AG04449 (cell line): ENCODE measurements around the gene PBRM1.
"Not testable (repeated sequence)": the region's sequence is repeated elsewhere in the genome, so short reads cannot be mapped to it uniquely, and the experiment has no call there.

Experiments
- CTCF ChIA-PET: fragments of 350-600 bp; formaldehyde crosslinking; extraction: SDS; loops from one replicate; lab custom pipeline; 2021; ENCODE audit warnings: antibody characterized with exemption; lab: Yijun Ruan, JAX
- POLR2A ChIA-PET: fragments of 400-600, 350-600 bp; formaldehyde crosslinking; extraction: SDS; loops from one replicate; lab custom pipeline; 2020; ENCODE audit warnings: antibody characterized with exemption, inconsistent platforms; lab: Yijun Ruan, JAX
- DNase-seq: peaks from one replicate; pipeline ENCODE4 v3.0.0-alpha.2; 2010; ENCODE audit warnings: low read depth, low spot score
- H3K4me3 ChIP-seq: 2 replicates; pipeline ENCODE4 v1.5.1; 2011; ENCODE audit warnings: low read depth, mild to moderate bottlenecking, control low read depth, low read length
- TF ChIP-seq, protein P1 (sequence below): IDR thresholded peaks from one replicate; pipeline ENCODE4 v1.5.1; 2011; ENCODE audit warnings: mild to moderate bottlenecking, moderate library complexity, low read length, control low read depth, inconsistent platforms; ENCODE audit not compliant: insufficient read depth; ENCODE audit errors: missing control alignments

Gene PBRM1

DNA sequence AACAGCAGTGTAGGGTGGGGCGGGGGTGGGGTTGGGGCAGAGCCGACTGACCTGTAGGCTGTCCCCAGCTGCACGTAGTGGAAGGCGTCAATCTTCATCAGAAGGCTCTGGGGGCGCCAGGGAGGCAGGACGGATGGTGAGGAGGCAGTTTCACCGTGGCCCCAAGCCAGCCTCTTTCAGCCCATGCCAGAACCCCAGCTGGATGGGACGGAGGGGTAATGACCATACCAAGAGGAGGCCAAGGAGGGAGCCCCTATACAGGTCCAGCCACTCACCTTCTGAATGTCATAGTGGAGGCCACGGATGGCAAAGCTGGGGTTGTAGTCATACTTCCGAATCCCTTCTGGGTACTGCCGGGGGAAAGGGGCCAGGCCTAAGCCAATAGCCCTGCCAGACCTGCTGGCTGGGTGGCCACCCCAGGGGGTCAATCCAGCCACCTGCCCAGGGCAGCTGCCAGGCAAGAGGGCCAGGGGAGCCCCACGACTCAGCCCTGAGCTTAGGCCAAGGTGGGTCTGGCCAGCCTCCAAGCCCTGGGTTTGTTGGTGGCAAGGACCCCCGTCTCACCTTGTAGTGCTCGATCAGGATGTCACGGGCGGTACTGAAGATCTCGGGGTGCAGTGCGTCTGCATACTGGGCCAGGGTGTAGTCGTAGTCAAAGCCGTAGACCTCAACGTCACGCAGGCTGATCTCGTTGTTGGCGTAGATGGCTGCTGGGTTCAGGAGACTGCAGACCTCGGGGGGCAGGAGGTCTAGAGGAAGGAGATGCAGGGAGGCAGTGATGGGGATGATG, 156.9 kb downstream of the PBRM1 start:
- ChIA-PET CTCF (no interaction called here), POLR2A (no interaction called here)
- TF ChIP-seq, protein P1, sequence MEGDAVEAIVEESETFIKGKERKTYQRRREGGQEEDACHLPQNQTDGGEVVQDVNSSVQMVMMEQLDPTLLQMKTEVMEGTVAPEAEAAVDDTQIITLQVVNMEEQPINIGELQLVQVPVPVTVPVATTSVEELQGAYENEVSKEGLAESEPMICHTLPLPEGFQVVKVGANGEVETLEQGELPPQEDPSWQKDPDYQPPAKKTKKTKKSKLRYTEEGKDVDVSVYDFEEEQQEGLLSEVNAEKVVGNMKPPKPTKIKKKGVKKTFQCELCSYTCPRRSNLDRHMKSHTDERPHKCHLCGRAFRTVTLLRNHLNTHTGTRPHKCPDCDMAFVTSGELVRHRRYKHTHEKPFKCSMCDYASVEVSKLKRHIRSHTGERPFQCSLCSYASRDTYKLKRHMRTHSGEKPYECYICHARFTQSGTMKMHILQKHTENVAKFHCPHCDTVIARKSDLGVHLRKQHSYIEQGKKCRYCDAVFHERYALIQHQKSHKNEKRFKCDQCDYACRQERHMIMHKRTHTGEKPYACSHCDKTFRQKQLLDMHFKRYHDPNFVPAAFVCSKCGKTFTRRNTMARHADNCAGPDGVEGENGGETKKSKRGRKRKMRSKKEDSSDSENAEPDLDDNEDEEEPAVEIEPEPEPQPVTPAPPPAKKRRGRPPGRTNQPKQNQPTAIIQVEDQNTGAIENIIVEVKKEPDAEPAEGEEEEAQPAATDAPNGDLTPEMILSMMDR: no peak
- no peak overlapping the region for H3K4me3 ChIP-seq
- no peak for DNase-seq

DNA sequence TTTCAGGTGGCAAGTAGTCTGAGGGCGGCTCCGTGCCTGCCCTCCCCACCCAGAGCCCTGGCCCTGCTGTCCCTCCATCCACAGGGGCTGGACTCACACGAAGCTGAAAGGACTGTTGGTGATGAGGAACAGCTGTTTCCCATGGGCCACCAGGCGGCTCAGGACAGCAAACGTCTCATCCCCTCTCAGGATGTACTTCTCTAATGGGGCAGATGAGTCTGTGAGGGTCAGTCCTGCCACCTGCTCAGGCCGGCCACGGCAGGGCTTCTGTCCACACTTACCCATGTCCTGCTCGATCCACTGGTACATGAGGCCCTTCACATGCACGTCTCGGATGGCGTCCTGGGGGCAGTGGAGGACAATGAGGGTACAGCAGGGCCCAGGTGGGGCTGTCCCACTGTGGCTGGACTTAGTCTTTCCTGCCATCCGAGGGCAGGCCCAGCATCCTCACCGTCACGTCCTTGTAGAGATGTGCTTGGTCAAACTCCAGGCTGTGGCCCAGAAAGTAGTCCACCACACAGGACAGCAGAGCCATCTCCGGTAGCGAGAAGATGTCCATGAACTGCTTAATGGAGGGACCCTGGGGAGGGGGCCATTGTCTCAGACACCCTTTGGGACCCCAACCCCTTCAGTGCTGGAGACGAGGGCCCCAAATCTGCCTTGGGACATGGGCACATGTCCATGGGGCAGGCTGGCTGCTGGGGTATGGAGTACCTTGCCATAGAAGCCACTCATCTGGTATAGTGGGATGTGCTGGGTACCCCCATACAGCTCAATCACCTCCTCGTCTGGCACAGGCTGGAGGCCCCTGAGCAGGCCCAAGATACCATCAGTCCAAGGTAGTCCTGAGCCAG, 157.8 kb downstream of the PBRM1 start:
- ChIA-PET POLR2A (no interaction called here), CTCF (no interaction called here)
- no peak for DNase-seq
- no peak overlapping the region for H3K4me3 ChIP-seq
- TF ChIP-seq, protein P1: no peak

DNA sequence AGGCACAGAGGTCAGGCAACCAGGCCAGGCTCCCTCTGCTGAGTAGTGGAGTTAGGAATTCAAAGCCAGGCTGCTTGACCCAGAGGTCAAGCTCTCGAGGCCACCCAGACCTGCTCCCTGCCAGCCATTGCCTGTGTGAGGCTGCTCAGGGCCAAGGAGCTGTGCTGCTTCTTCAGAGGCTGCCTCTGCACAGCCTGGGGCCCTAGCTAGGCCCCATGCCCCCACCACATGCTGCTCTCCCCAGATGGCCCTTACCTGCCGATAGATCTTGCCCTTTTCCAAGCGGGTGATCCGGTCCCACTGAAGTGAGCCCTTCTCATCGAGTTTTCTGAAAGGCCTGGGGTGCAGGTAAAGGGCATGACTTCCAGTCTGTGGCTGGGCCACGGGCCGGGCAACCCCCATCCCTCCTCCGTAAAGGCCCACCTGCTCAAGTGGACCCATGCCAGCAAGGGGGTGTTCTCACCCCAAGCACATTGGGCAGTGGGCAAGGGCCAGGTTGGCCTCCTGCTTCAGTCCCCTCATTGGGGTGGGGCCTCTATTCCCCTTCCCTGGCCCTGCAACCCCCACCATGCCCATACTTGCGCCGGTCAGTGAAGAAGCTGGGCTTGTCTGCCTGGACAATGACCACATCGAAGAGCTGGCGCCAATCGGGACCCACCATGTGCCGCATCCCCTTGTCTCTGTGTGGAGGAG, 158.5 kb downstream of the PBRM1 start:
- ChIA-PET CTCF (no interaction called here), POLR2A (no interaction called here)
- DNase-seq: no peak
- TF ChIP-seq, protein P1: no peak
- no peak overlapping the region for H3K4me3 ChIP-seq

DNA sequence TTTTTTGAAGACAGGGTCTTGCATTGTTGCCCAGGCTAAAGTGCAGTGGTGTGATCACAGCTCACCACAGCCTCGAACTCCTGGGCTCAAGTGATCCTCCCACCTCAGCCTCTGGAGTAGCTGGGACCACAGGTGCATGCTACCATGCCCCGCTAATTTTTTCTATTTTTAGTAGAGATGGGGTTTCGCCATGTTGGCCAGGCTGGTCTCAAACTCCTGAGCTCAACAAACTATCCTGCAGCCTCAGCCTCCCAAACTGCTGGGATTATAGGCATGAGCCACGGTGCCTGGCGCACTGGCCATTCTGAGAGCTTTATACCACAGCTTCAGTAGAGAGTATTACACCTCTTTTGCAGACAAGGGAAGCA, 159.1 kb downstream of the PBRM1 start:
- H3K4me3 ChIP-seq, CTCF ChIA-PET, DNase-seq: not testable (repeated sequence)
- POLR2A ChIA-PET: interaction anchor here (0.8 kb wide), 1 partner anchor 9 kb away, joined by 3 read pairs; no protein-coding TSS in a partner anchor

DNA sequence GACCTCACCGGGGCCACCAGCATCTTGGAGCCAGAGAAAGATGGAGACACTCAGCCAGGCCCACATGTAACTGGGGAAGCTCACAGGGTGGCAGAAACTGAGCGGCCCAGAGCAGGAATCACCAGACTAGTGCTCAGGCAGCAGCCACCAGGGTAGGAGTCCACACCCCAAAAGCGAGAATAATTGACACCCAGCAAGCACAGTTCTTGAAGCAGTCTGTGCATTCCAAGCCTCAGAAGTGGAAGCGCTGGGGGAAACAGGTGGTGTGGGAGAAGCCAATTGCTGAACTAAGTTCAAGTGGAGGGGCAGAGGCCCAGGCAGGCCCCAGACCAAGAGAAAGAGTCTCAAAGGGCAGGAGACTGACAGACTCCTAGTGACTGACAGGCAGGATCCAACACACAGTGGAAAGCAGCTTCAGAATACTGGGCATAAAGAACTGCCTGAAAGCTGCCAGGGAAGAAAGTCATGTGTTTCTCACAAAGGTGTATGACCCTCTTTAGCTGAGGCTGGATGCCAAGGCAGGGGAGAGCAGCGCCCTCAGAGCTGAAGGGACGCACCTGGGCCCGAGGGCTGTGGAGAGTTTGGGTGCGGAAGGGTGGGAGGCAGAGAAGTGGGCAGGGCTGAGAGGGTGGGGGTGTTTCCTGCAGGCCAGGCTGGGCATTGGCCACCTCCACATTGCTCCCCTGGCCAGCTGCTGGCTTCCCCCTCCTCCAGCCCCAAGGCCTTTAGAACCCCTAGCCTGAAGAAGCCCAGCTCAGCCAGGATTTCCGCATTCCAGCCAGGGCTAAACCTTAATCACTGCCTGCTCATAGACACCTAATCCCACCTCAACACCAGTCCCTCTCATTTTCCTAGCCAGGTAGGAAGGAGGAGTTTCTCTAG, 159.8 kb downstream of the PBRM1 start:
- no peak overlapping the region for H3K4me3 ChIP-seq
- DNase-seq: no peak
- ChIA-PET POLR2A (interaction anchor here (0.8 kb wide), 1 partner anchor 10 kb away, joined by 3 read pairs; no protein-coding TSS in a partner anchor), CTCF (no interaction called here)
- TF ChIP-seq, protein P1: no peak
